CD14-positive monocyte (primary cell): ENCODE measurements around the gene TNFRSF4. TPM values are rescaled to one million over a fixed set of nuclear protein-coding genes. Genes with fewer than 3 reads are reported as not detected.

ENCODE experiments used
- DNase-seq, 3 donors: peaks; one replicate each; pipeline ENCODE4 v3.0.0-alpha.2; 2011 to 2022
- H2AFZ ChIP-seq: 2 replicates; pipeline ENCODE4 v1.6.0; 2012; ENCODE audit warnings: mild to moderate bottlenecking, low read depth, low read length, inconsistent platforms; ENCODE audit not compliant: insufficient read depth, poor library complexity, severe bottlenecking
- H3K27ac ChIP-seq, 2 donors: 1 replicate in 1 of 2; 2 replicates in 1 of 2; pipeline ENCODE4 v1.5.1; 2012 to 2013; ENCODE audit warnings: low read length in 2 of 2, control low read depth in 1 of 2, inconsistent platforms in 1 of 2, low read depth in 1 of 2, mild to moderate bottlenecking in 1 of 2
- H3K27me3 ChIP-seq, 2 donors: one replicate each; pipeline versions ENCODE4 v1.6.0 to v1.6.1; 2011 to 2013; ENCODE audit warnings: low read length in 2 of 2; ENCODE audit not compliant: control insufficient read depth in 2 of 2, insufficient read depth in 2 of 2
- H3K36me3 ChIP-seq, 2 donors: replicated peaks in 1 of 2; 1 replicate in 1 of 2; 2 replicates in 1 of 2; pipeline versions ENCODE4 v1.5.1 to v1.6.1; 2012 to 2013; ENCODE audit warnings: low read length in 2 of 2, control low read depth in 1 of 2, inconsistent platforms in 1 of 2, mild to moderate bottlenecking in 1 of 2; ENCODE audit not compliant: insufficient read depth in 2 of 2, control insufficient read depth in 1 of 2
- H3K4me1 ChIP-seq, 2 donors: 1 replicate in 1 of 2; 2 replicates in 1 of 2; pipeline versions ENCODE4 v1.5.1 to v1.6.1; 2012 to 2013; ENCODE audit warnings: low read length in 2 of 2, control low read depth in 1 of 2, inconsistent platforms in 1 of 2, mild to moderate bottlenecking in 1 of 2, moderate library complexity in 1 of 2; ENCODE audit not compliant: insufficient read depth in 2 of 2, control insufficient read depth in 1 of 2
- H3K4me2 ChIP-seq: replicated peaks from 2 replicates; pipeline ENCODE3; 2012; ENCODE audit warnings: low read length, moderate library complexity, mild to moderate bottlenecking; ENCODE audit not compliant: poor library complexity, severe bottlenecking; ENCODE audit errors: extremely low read depth
- H3K4me3 ChIP-seq, 3 experiments: fragments of 200-600 bp in 1 of 3; sonication (generic) in 1 of 3; replicated peaks in 1 of 3; 1 replicate in 2 of 3; 2 replicates in 1 of 3; pipeline ENCODE4 v1.5.1; 2011 to 2013; ENCODE audit warnings: low read length in 3 of 3, mild to moderate bottlenecking in 3 of 3, control low read depth in 2 of 3, low read depth in 2 of 3, inconsistent platforms in 1 of 3, moderate library complexity in 1 of 3
- H3K79me2 ChIP-seq: 2 replicates; pipeline ENCODE4 v1.6.0; 2012; ENCODE audit warnings: mild to moderate bottlenecking, control low read depth, inconsistent platforms, low read length, moderate library complexity; ENCODE audit not compliant: insufficient read depth
- H3K9ac ChIP-seq: 2 replicates; pipeline ENCODE4 v1.6.0; 2017; ENCODE audit warnings: low read length, mild to moderate bottlenecking; ENCODE audit not compliant: insufficient read depth, poor library complexity, severe bottlenecking
- H3K9me3 ChIP-seq, 2 donors: replicated peaks in 1 of 2; 1 replicate in 1 of 2; 2 replicates in 1 of 2; pipeline versions ENCODE4 v1.5.1 to v1.6.1; 2012 to 2013; ENCODE audit warnings: low read length in 2 of 2, control low read depth in 1 of 2; ENCODE audit not compliant: control insufficient read depth in 1 of 2, insufficient read depth in 1 of 2
- H4K20me1 ChIP-seq: 2 replicates; pipeline ENCODE4 v1.6.0; 2012; ENCODE audit warnings: mild to moderate bottlenecking, low read length, control low read depth, moderate library complexity; ENCODE audit not compliant: insufficient read depth
- H3K27ac Mint-ChIP-seq, 7 donors: one replicate each; pipeline ENCODE4 v1.8.0; 2020; ENCODE audit warnings: mild to moderate bottlenecking in 7 of 7, mixed read lengths in 7 of 7, moderate library complexity in 6 of 7, inconsistent platforms in 2 of 7
- H3K27me3 Mint-ChIP-seq, 3 donors: one replicate each; pipeline ENCODE4 v1.8.0; 2021 to 2022; ENCODE audit warnings: low read depth in 3 of 3, mild to moderate bottlenecking in 3 of 3, mixed read lengths in 3 of 3, moderate library complexity in 3 of 3, inconsistent platforms in 1 of 3
- H3K36me3 Mint-ChIP-seq, 2 donors: one replicate each; pipeline ENCODE4 v1.8.0; 2020; ENCODE audit warnings: mixed read lengths in 2 of 2, inconsistent platforms in 1 of 2, mild to moderate bottlenecking in 1 of 2
- H3K4me1 Mint-ChIP-seq: one replicate; pipeline ENCODE4 v1.8.0; 2020; ENCODE audit warnings: mild to moderate bottlenecking, mixed read lengths
- H3K4me3 Mint-ChIP-seq, 2 donors: one replicate each; pipeline ENCODE4 v1.8.0; 2020; ENCODE audit warnings: mild to moderate bottlenecking in 2 of 2, mixed read lengths in 2 of 2, moderate library complexity in 1 of 2
- H3K9me3 Mint-ChIP-seq, 7 donors: one replicate each; pipeline ENCODE4 v1.8.0; 2020 to 2022; ENCODE audit warnings: mixed read lengths in 7 of 7, mild to moderate bottlenecking in 6 of 7, moderate library complexity in 6 of 7, inconsistent platforms in 2 of 7
- CTCF ChIP-seq: fragments of 200-600 bp; IDR thresholded peaks from one replicate; pipeline ENCODE4 v1.8.0; 2022; ENCODE audit warnings: antibody characterized with exemption, mild to moderate bottlenecking
- WGBS: methylation state at CpG from one replicate; pipeline ENCODE4 v1.1.5; 2013; ENCODE audit warnings: missing lambda C conversion rate; ENCODE audit not compliant: insufficient coverage; 5-methylcytosine and 5-hydroxymethylcytosine counted together
- intact Hi-C, 2 donors: fragments of 100-400 bp; cut with micrococcal nuclease; formaldehyde crosslinking; loops; one replicate each; pipeline versions ENCODE4 v1.15.0 to v1.15.1; 2023
- polyA plus RNA-seq, 3 donors: library from polyadenylated mRNA; depleted of rRNA in 1 of 3; unstranded in 2 of 3; stranded (reverse) in 1 of 3; fragments of 300-500 nt in 2 of 3; fragments of >200 nt in 1 of 3; fragmentation: Illumina TruSeq in 2 of 3; gene quantifications; 1 replicate in 2 of 3; 2 replicates in 1 of 3; pipeline ENCODE4 v1.2.3, GENCODE V29; 2012 to 2021

Gene TNFRSF4
- polyA plus RNA-seq, 3 donors, result 0.05 TPM; not detected in 2

DNA sequence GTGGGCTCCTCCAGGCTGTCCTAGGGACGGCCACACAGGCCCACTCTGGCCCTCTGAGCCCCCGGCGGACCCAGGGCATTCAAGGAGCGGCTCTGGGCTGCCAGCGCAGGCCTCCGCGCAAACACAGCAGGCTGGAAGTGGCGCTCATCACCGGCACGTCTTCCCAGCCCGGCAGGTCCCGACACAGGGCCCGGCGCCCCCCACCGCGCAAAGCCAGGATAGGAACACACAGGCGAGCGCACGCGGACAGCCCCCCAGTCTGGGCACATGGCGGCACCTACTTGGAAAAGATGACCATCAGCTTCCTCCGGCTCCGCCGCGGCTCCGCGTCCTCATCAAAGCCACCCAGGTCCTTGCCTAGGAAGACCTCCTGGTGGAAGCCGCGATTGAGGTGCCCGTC, 14.2 kb upstream of the TNFRSF4 start:
- no peak overlapping the region for H3K4me3 ChIP-seq
- H3K9me3 Mint-ChIP-seq, result peaks cover 0 to 3% (median 0%) of the 10 kb centered on the region in 7 donors
- peaks cover 35 to 60% of the 10 kb centered on the region in 2 donors for H3K36me3 Mint-ChIP-seq
- no peak for TF ChIP-seq CTCF
- peak overlapping the region in 2 of 7 donors; percentile 31 to 63 for H3K27ac Mint-ChIP-seq
- peaks cover 19 to 27% of the 10 kb centered on the region in 2 donors for H3K4me1 ChIP-seq
- peaks cover 21% of the 10 kb centered on the region for H3K4me1 Mint-ChIP-seq
- DNase-seq, result no peak
- intact Hi-C loops, result no loop called here
- H4K20me1 ChIP-seq, result peaks cover 73% of the 10 kb centered on the region
- no peak overlapping the region for H3K9ac ChIP-seq
- H3K36me3 ChIP-seq, result peaks cover 51 to 64% of the 10 kb centered on the region in 2 donors
- H3K4me3 Mint-ChIP-seq, result no peak overlapping the region
- H3K79me2 ChIP-seq, result peaks cover 79% of the 10 kb centered on the region
- 95% methylated on average over 30 of the region's 30 CpGs for WGBS
- no peak overlapping the region for H3K4me2 ChIP-seq
- H3K27me3 Mint-ChIP-seq, result no peaks in the 10 kb centered on the region
- H3K27ac ChIP-seq, result no peak overlapping the region
- H3K9me3 ChIP-seq, result no peaks in the 10 kb centered on the region
- H2AFZ ChIP-seq, result no peak overlapping the region
- no peaks in the 10 kb centered on the region for H3K27me3 ChIP-seq

- TF ChIP-seq CTCF, result no peak
- peaks cover 73% of the 10 kb centered on the region for H3K79me2 ChIP-seq
- no peak overlapping the region for H3K4me3 ChIP-seq
- peaks cover 59 to 72% of the 10 kb centered on the region in 2 donors for H3K36me3 ChIP-seq
- H3K27ac ChIP-seq, result no peak overlapping the region
- Mint-ChIP-seq H3K36me3 (peaks cover 43 to 68% of the 10 kb centered on the region in 2 donors), H3K27ac (no peak overlapping the region), H3K4me3 (no peak overlapping the region), H3K4me1 (peaks cover 19% of the 10 kb centered on the region), H3K9me3 (peaks cover 0 to 2% (median 0%) of the 10 kb centered on the region in 7 donors), H3K27me3 (no peaks in the 10 kb centered on the region)
- H3K9ac ChIP-seq, result no peak overlapping the region
- H3K9me3 ChIP-seq, result no peaks in the 10 kb centered on the region
- H3K4me1 ChIP-seq, result peaks cover 16 to 19% of the 10 kb centered on the region in 2 donors
- H2AFZ ChIP-seq, result no peak overlapping the region
- intact Hi-C loops, result no loop called here
- H3K27me3 ChIP-seq, result no peaks in the 10 kb centered on the region
- no peak overlapping the region for H3K4me2 ChIP-seq
- WGBS, result 96% methylated on average over 14 of the region's 25 CpGs
- peaks cover 81% of the 10 kb centered on the region for H4K20me1 ChIP-seq
- no peak for DNase-seq
These were observed 13.4 kb upstream of the TNFRSF4 start for GRCh38 chr1:1227386-1227785.
